Testis (tissue), 3 donors: ENCODE results near the gene PRPF6. TPM values are rescaled to one million over a fixed set of nuclear protein-coding genes. Genes with fewer than 3 reads are reported as not detected.

Source experiments
- DNase-seq: peaks from one replicate; pipeline ENCODE4 v3.0.0-alpha.2; 2019
- H3K27ac ChIP-seq, 2 donors: fragments of 200-600 bp; sonication (generic); one replicate each; pipeline ENCODE4 v1.5.1; 2019
- H3K27me3 ChIP-seq: fragments of 200-600 bp; sonication (generic); one replicate; pipeline ENCODE4 v1.5.1; 2019
- H3K36me3 ChIP-seq: fragments of 200-600 bp; sonication (generic); one replicate; pipeline ENCODE4 v1.5.1; 2017; ENCODE audit warnings: low read depth; ENCODE audit errors: missing control alignments
- H3K4me1 ChIP-seq: fragments of 200-600 bp; sonication (generic); one replicate; pipeline ENCODE4 v1.5.1; 2019
- H3K4me3 ChIP-seq, 2 donors: fragments of 200-600 bp; sonication (generic); one replicate each; pipeline ENCODE4 v1.5.1; 2017 to 2019
- H3K9me3 ChIP-seq: fragments of 200-600 bp; sonication (generic); one replicate; pipeline ENCODE4 v1.5.1; 2017
- CTCF ChIP-seq, 3 experiments: fragments of 450-650 bp in 2 of 3; fragments of 200-600 bp in 1 of 3; sonication (generic) in 1 of 3; IDR thresholded peaks; one replicate each; pipeline ENCODE4 v1.5.1; 2016 to 2019; ENCODE audit warnings: antibody characterized with exemption in 3 of 3, mild to moderate bottlenecking in 2 of 3, moderate library complexity in 1 of 3
- POLR2A ChIP-seq: fragments of 450-650 bp; IDR thresholded peaks from one replicate; pipeline ENCODE4 v1.6.1; 2017; ENCODE audit warnings: antibody characterized with exemption, mild to moderate bottlenecking, moderate library complexity
- WGBS, 2 donors: methylation state at CpG; one replicate each; pipeline ENCODE4 v1.1.5; 2018; 5-methylcytosine and 5-hydroxymethylcytosine counted together
- intact Hi-C: fragments of 100-400 bp; cut with DNase I; formaldehyde crosslinking; loops from one replicate; pipeline ENCODE4 v1.15.1; 2023; ENCODE audit warnings: low total_unique reads
- polyA plus RNA-seq: library from polyadenylated mRNA; stranded (reverse); fragments of 350-450 nt; fragmentation: Illumina TruSeq; extraction: RNeasy Lipid Tissue Mini Kit (QIAGEN cat#74804); gene quantifications from one replicate; pipeline ENCODE4 v1.2.3, GENCODE V29; 2014; ENCODE audit warnings: low read depth, low replicate concordance; ENCODE audit not compliant: insufficient read depth
- total RNA-seq, 2 donors: library from RNA; depleted of rRNA; stranded (reverse); fragments of >200 nt; gene quantifications; one replicate each; pipeline ENCODE4 v1.2.3, GENCODE V29; 2016

Gene PRPF6
- total and polyA plus RNA-seq, 3 donors from 2014 or later, result 106 to 114 (median 107) TPM

DNA sequence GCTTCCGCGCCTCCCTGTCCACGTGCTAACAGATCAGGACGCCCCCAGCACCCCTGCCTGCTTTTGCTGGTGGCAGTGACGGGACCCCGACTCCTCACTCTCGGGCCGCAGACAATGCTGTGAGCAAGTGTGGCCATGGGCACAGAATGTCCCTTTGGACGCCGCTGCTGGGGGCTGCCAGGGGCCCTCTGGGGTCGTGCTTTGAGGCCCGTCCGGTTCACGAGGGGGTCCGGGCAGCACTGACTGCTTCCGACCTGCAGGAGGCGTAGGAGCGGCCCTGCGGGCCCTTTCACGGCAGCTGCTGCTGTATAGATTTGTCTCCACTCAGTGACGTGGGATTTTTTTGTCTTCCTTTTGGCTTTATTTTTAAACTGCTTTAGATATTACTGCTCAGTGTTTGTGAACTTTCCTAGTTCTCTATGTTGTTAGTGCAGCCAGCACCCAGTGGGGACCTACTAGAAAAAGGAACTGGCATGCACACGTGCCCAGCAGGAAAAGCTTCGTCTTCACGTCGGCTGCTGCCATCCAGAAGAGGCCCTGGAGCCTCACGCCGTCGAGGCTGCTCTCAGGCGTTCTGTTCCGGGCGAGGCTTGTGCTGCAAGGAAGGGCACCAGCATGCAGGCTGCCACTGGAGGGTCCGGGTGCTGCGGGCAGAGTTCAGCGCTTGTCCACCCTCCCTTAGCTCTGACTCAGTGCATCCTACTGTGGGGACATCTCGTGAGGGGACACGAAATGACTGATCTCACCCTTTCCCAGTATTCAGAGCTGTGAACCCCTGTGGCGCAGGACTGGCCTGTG is 46.5 kb upstream of the PRPF6 start:
- H3K27ac ChIP-seq, result no peak overlapping the region
- no peak overlapping the region for H3K4me3 ChIP-seq
- no peaks in the 10 kb centered on the region for H3K27me3 ChIP-seq
- no peaks in the 10 kb centered on the region for H3K36me3 ChIP-seq
- TF ChIP-seq POLR2A, result no peak
- TF ChIP-seq CTCF (IDR thresholded peaks at IDR 0.05), result peak in 2 of 3 experiments; percentile 2 to 19
- DNase-seq, result no peak
- no peaks in the 10 kb centered on the region for H3K9me3 ChIP-seq
- H3K4me1 ChIP-seq, result no peaks in the 10 kb centered on the region
- 85 to 86% methylated on average over 21 to 37 of the region's 37 CpGs for WGBS, 2 donors
- intact Hi-C loops, result no loop called here

GRCh38 chr20:63935447-63935846 is 45.5 kb upstream of the PRPF6 start:
- H3K36me3 ChIP-seq, result no peaks in the 10 kb centered on the region
- intact Hi-C loops, result no loop called here
- no peak for DNase-seq
- H3K4me1 ChIP-seq, result no peaks in the 10 kb centered on the region
- no peak overlapping the region for H3K27ac ChIP-seq
- WGBS, 2 donors, result 94% methylated on average over 6 to 9 of the region's 9 CpGs
- TF ChIP-seq CTCF (IDR thresholded peaks at IDR 0.05), result no peak
- TF ChIP-seq POLR2A, result no peak
- H3K27me3 ChIP-seq, result no peaks in the 10 kb centered on the region
- H3K9me3 ChIP-seq, result no peaks in the 10 kb centered on the region
- no peak overlapping the region for H3K4me3 ChIP-seq

DNA sequence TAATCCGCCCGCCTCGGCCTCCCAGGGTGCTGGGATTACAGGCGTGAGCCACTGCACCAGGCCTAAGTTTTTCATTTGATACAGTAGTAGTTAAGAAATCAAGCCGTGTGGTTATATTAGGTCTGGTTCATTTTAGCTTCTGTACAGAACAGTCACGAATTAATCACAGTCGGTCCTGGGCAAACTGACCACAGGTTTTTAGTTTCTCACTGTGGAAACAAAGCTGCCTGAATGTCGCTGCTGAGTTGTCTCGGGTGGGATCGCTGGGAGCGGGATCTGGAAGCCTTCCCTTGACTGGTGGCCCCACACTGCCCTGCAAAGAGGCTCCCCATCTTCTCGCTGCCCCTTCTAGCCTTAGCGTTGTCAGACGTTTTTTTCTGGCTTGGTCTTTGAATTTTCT is 43.3 kb upstream of the PRPF6 start:
- H3K36me3 ChIP-seq, result no peaks in the 10 kb centered on the region
- intact Hi-C loops, result no loop called here
- no peaks in the 10 kb centered on the region for H3K27me3 ChIP-seq
- H3K4me1 ChIP-seq, result no peaks in the 10 kb centered on the region
- TF ChIP-seq POLR2A (no peak), CTCF (IDR thresholded peaks at IDR 0.05) (no peak)
- no peak for DNase-seq
- H3K4me3 ChIP-seq, result no peak overlapping the region
- no peak overlapping the region for H3K27ac ChIP-seq
- WGBS, 2 donors, result 64 to 84% methylated on average over 14 of the region's 14 CpGs
- no peaks in the 10 kb centered on the region for H3K9me3 ChIP-seq

- peak overlapping the region; percentile 35 to 36 for H3K4me3 ChIP-seq
- TF ChIP-seq POLR2A (no peak), CTCF (IDR thresholded peaks at IDR 0.05) (no peak)
- H3K27ac ChIP-seq, result no peak overlapping the region
- no peak for DNase-seq
- 59 to 88% methylated on average over 5 to 33 of the region's 33 CpGs for WGBS, 2 donors
- no peaks in the 10 kb centered on the region for H3K27me3 ChIP-seq
- peaks cover 6% of the 10 kb centered on the region for H3K4me1 ChIP-seq
- intact Hi-C loops, result no loop called here
- no peaks in the 10 kb centered on the region for H3K36me3 ChIP-seq
- H3K9me3 ChIP-seq, result no peaks in the 10 kb centered on the region
These were observed 41.6 kb upstream of the PRPF6 start for GRCh38 chr20:63939061-63939935.
